H9 (cell line): Measurements from ENCODE around the gene CERS6. TPM values are rescaled to one million over a fixed set of nuclear protein-coding genes. Genes with fewer than 3 reads are reported as not detected.

ENCODE experiments used
- DNase-seq: peaks from one replicate; pipeline ENCODE4 v3.0.0-alpha.2; 2017
- H2AFZ ChIP-seq: one replicate; pipeline ENCODE4 v1.6.1; 2013; ENCODE audit warnings: mild to moderate bottlenecking, low read length, control low read depth, moderate library complexity
- H2AK5ac ChIP-seq: 2 replicates; pipeline ENCODE4 v1.6.1; 2013; ENCODE audit warnings: low read length, control low read depth, mixed read lengths; ENCODE audit not compliant: insufficient read length
- H2BK120ac ChIP-seq: one replicate; pipeline ENCODE4 v1.6.1; 2013; ENCODE audit warnings: low read depth, mild to moderate bottlenecking, low read length, control low read depth, inconsistent platforms; ENCODE audit not compliant: poor library complexity, severe bottlenecking
- H2BK12ac ChIP-seq: 2 replicates; pipeline ENCODE4 v1.6.1; 2013; ENCODE audit warnings: low read length, control low read depth, mixed read lengths, low read depth; ENCODE audit not compliant: insufficient read length
- H2BK15ac ChIP-seq: 2 replicates; pipeline ENCODE4 v1.6.1; 2013; ENCODE audit warnings: low read depth, low read length, control low read depth
- H2BK20ac ChIP-seq: one replicate; pipeline ENCODE4 v1.6.1; 2013; ENCODE audit warnings: low read depth, mild to moderate bottlenecking, low read length, control low read depth, inconsistent platforms; ENCODE audit not compliant: poor library complexity, severe bottlenecking
- H2BK5ac ChIP-seq: 2 replicates; pipeline ENCODE4 v1.6.1; 2013; ENCODE audit warnings: low read length, control low read depth, mixed read lengths; ENCODE audit not compliant: insufficient read length
- H3K14ac ChIP-seq: 2 replicates; pipeline ENCODE4 v1.6.1; 2013; ENCODE audit warnings: low read length, control low read depth; ENCODE audit not compliant: insufficient read depth
- H3K18ac ChIP-seq: 2 replicates; pipeline ENCODE4 v1.6.1; 2013; ENCODE audit warnings: low read depth, mild to moderate bottlenecking, mixed read lengths, low read length, control low read depth; ENCODE audit not compliant: insufficient read length
- H3K23ac ChIP-seq: 2 replicates; pipeline ENCODE4 v1.6.1; 2013; ENCODE audit warnings: low read length, control low read depth, mixed read lengths, low read depth; ENCODE audit not compliant: insufficient read length
- H3K23me2 ChIP-seq: 2 replicates; pipeline ENCODE4 v1.6.1; 2013; ENCODE audit warnings: low read depth, mild to moderate bottlenecking, mixed read lengths, low read length, control low read depth; ENCODE audit not compliant: insufficient read length, poor library complexity, severe bottlenecking
- H3K27ac ChIP-seq: 2 replicates; pipeline ENCODE4 v1.5.1; 2013; ENCODE audit warnings: low read length, control low read depth, mixed read lengths, low read depth; ENCODE audit not compliant: insufficient read length
- H3K27me3 ChIP-seq: 2 replicates; pipeline ENCODE4 v1.6.1; 2013; ENCODE audit warnings: low read length, control low read depth, inconsistent platforms; ENCODE audit not compliant: insufficient read depth
- H3K4ac ChIP-seq: 2 replicates; pipeline ENCODE4 v1.6.1; 2013; ENCODE audit warnings: low read depth, mild to moderate bottlenecking, control low read depth, inconsistent platforms, low read length, moderate library complexity
- H3K4me1 ChIP-seq: 2 replicates; pipeline ENCODE4 v1.6.1; 2013; ENCODE audit warnings: low read length, control low read depth, inconsistent platforms; ENCODE audit not compliant: insufficient read depth
- H3K4me2 ChIP-seq: 2 replicates; pipeline ENCODE4 v1.6.1; 2013; ENCODE audit warnings: low read length, control low read depth, mixed read lengths; ENCODE audit not compliant: insufficient read length, insufficient read depth
- H3K56ac ChIP-seq: 2 replicates; pipeline ENCODE4 v1.6.1; 2013; ENCODE audit warnings: low read depth, mild to moderate bottlenecking, mixed read lengths, low read length, control low read depth; ENCODE audit not compliant: insufficient read length
- H3K79me1 ChIP-seq: 2 replicates; pipeline ENCODE4 v1.6.1; 2013; ENCODE audit warnings: low read depth, mild to moderate bottlenecking, moderate library complexity, low read length, control low read depth, inconsistent platforms; ENCODE audit not compliant: insufficient read depth, poor library complexity, severe bottlenecking
- H3K79me2 ChIP-seq: 2 replicates; pipeline ENCODE4 v1.6.1; 2013; ENCODE audit warnings: low read length, control low read depth, inconsistent platforms; ENCODE audit not compliant: insufficient read depth
- H3K9ac ChIP-seq: 2 replicates; pipeline ENCODE4 v1.6.1; 2013; ENCODE audit warnings: low read length, control low read depth, mixed read lengths; ENCODE audit not compliant: insufficient read length; ENCODE audit errors: extremely low read depth
- H3K9me3 ChIP-seq: one replicate; pipeline ENCODE4 v1.6.1; 2013; ENCODE audit warnings: low read depth, low read length, inconsistent platforms; ENCODE audit not compliant: control insufficient read depth
- H3T11ph ChIP-seq: one replicate; pipeline ENCODE4 v1.6.1; 2013; ENCODE audit warnings: mild to moderate bottlenecking, low read length, control low read depth, inconsistent platforms
- H4K20me1 ChIP-seq: one replicate; pipeline ENCODE4 v1.6.1; 2013; ENCODE audit not compliant: control insufficient read depth, insufficient read length, insufficient read depth
- H4K5ac ChIP-seq: 2 replicates; pipeline ENCODE4 v1.6.1; 2013; ENCODE audit warnings: low read depth, mild to moderate bottlenecking, mixed read lengths, low read length, control low read depth; ENCODE audit not compliant: insufficient read length
- H4K8ac ChIP-seq: replicated peaks from 2 replicates; pipeline ENCODE4 v1.6.1; 2013; ENCODE audit warnings: low read length, control low read depth, mixed read lengths, low read depth; ENCODE audit not compliant: insufficient read length
- H4K91ac ChIP-seq: 2 replicates; pipeline ENCODE4 v1.6.1; 2013; ENCODE audit warnings: low read depth, mild to moderate bottlenecking, moderate library complexity, mixed read lengths, low read length, control low read depth; ENCODE audit not compliant: insufficient read length
- H3K27ac Mint-ChIP-seq, 3 experiments: 2 replicates in 2 of 3; 3 replicates in 1 of 3; pipeline ENCODE4 v1.8.0; 2020 to 2021; ENCODE audit warnings: mixed read lengths in 3 of 3, mild to moderate bottlenecking in 1 of 3, moderate library complexity in 1 of 3
- H3K27me3 Mint-ChIP-seq: 2 replicates; pipeline ENCODE4 v1.8.0; 2021; ENCODE audit warnings: low read depth, mild to moderate bottlenecking, moderate library complexity, mixed read lengths
- H3K36me3 Mint-ChIP-seq, 3 experiments: 2 replicates in 2 of 3; 3 replicates in 1 of 3; pipeline ENCODE4 v1.8.0; 2020 to 2021; ENCODE audit warnings: low read depth in 3 of 3, mixed read lengths in 3 of 3; ENCODE audit not compliant: insufficient read depth in 1 of 3
- H3K4me1 Mint-ChIP-seq, 2 experiments: 2 replicates each; pipeline ENCODE4 v1.8.0; 2020; ENCODE audit warnings: mixed read lengths in 2 of 2
- H3K4me3 Mint-ChIP-seq, 2 experiments: 2 replicates in 1 of 2; 3 replicates in 1 of 2; pipeline ENCODE4 v1.8.0; 2020 to 2021; ENCODE audit warnings: mild to moderate bottlenecking in 2 of 2, mixed read lengths in 2 of 2, moderate library complexity in 1 of 2
- H3K9me3 Mint-ChIP-seq, 2 experiments: 2 replicates in 1 of 2; 3 replicates in 1 of 2; pipeline ENCODE4 v1.8.0; 2020; ENCODE audit warnings: mild to moderate bottlenecking in 2 of 2, mixed read lengths in 2 of 2, moderate library complexity in 1 of 2
- WGBS: extraction: QIAGEN DNeasy Blood & Tissue Kit; methylation state at CpG from one replicate; pipeline ENCODE4 v1.1.7; 2013; ENCODE audit warnings: missing lambda C conversion rate, low lambda C conversion rate, mixed read lengths; ENCODE audit not compliant: insufficient read length; ENCODE audit errors: extremely low coverage; 5-methylcytosine and 5-hydroxymethylcytosine counted together
- total RNA-seq: library from RNA; stranded (reverse); gene quantifications from 2 replicates; pipeline ENCODE4 v1.2.1, GENCODE V29; 2021
- TF ChIP-seq, protein P1 (sequence below): fragments of 200-600 bp; sonication (generic); conservative IDR thresholded peaks from 3 replicates; pipeline ENCODE4 v1.8.0; 2021; ENCODE audit warnings: antibody characterized with exemption, mild to moderate bottlenecking

The CERS6 gene
- total RNA-seq, 1 experiment from 2014 or later: 17.7 TPM

DNA sequence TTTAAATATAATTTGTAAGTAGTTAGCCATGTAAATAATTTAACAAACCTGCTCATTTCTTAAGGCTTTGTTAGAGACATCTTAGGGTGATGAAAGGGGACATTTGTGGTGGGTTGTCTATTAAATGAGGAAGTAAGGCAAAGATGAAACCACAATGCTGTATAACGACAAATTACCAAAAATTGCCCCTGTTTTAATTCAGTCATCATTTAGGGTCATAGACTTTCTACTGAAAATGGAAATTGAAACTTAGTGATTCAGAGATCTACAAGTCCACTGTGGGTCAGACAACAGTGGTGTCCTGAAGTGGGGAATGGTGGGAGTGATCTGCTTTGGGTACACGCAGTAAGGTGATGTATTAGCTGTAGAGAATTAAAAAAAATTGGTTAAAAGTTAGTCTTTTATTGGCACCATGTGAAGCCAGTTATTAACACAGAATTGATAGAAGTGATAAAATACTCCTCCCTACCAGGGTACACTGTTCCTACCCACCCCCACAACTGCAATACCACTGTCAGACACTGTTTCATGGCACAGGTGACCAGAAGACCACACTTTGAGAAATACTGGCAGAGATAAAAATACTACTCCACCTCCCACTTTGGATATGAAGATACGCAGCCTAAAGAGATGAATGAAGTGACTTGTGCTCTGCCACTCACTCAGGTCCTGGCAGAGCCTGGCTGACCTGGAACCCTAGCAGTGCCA, 13.4 kb downstream of the CERS6 start:
- no peak overlapping the region for H3K9ac ChIP-seq
- H4K20me1 ChIP-seq: no peaks in the 10 kb centered on the region
- no peak overlapping the region for H3K56ac ChIP-seq
- Mint-ChIP-seq H3K4me1 (peaks cover 68 to 75% of the 10 kb centered on the region in 2 experiments), H3K36me3 (no peaks in the 10 kb centered on the region), H3K27me3 (no peaks in the 10 kb centered on the region; the same call in 1 of the 2 replicates), H3K4me3 (no peak overlapping the region), H3K27ac (no peak overlapping the region; a peak in 1 of 7 replicates), H3K9me3 (no peaks in the 10 kb centered on the region)
- no peak overlapping the region for H3K27ac ChIP-seq
- no peak overlapping the region for H2BK20ac ChIP-seq
- no peak overlapping the region for H2BK15ac ChIP-seq
- peaks cover 4% of the 10 kb centered on the region for H3K79me1 ChIP-seq
- WGBS: no CpG with 5 or more reads among the region's 3 CpGs
- no peak overlapping the region for H3T11ph ChIP-seq
- DNase-seq: no peak
- no peaks in the 10 kb centered on the region for H3K9me3 ChIP-seq
- H3K79me2 ChIP-seq: no peaks in the 10 kb centered on the region; the same call in 1 of the 2 replicates
- no peaks in the 10 kb centered on the region for H3K27me3 ChIP-seq
- H2AFZ ChIP-seq: no peak overlapping the region
- no peak overlapping the region for H3K23ac ChIP-seq
- no peak overlapping the region for H3K14ac ChIP-seq
- H3K4me1 ChIP-seq: peaks cover 8% of the 10 kb centered on the region; the same call in 1 of the 2 replicates
- H3K18ac ChIP-seq: no peak overlapping the region
- no peak overlapping the region for H2BK120ac ChIP-seq
- H4K8ac ChIP-seq: no peak overlapping the region
- H3K4ac ChIP-seq: no peak overlapping the region
- H2BK5ac ChIP-seq: no peak overlapping the region
- no peak overlapping the region for H4K91ac ChIP-seq
- no peak overlapping the region for H2BK12ac ChIP-seq
- H4K5ac ChIP-seq: no peak overlapping the region
- H3K23me2 ChIP-seq: no peaks in the 10 kb centered on the region
- H2AK5ac ChIP-seq: no peak overlapping the region
- no peak overlapping the region for H3K4me2 ChIP-seq
- TF ChIP-seq, protein P1, sequence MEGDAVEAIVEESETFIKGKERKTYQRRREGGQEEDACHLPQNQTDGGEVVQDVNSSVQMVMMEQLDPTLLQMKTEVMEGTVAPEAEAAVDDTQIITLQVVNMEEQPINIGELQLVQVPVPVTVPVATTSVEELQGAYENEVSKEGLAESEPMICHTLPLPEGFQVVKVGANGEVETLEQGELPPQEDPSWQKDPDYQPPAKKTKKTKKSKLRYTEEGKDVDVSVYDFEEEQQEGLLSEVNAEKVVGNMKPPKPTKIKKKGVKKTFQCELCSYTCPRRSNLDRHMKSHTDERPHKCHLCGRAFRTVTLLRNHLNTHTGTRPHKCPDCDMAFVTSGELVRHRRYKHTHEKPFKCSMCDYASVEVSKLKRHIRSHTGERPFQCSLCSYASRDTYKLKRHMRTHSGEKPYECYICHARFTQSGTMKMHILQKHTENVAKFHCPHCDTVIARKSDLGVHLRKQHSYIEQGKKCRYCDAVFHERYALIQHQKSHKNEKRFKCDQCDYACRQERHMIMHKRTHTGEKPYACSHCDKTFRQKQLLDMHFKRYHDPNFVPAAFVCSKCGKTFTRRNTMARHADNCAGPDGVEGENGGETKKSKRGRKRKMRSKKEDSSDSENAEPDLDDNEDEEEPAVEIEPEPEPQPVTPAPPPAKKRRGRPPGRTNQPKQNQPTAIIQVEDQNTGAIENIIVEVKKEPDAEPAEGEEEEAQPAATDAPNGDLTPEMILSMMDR: no peak
